NCI-H526 treated with DMSO at 0.1 percent for 48 hours (cell line): Measurements from ENCODE around the gene SGIP1.
"Not testable (repeated sequence)": the region's sequence is repeated elsewhere in the genome, so short reads cannot be mapped to it uniquely, and the experiment has no call there.

Experiments used
- DNase-seq: peaks from one replicate; lab custom pipeline; 2025; lab: John Stamatoyannopoulos, UW

Gene SGIP1

DNA sequence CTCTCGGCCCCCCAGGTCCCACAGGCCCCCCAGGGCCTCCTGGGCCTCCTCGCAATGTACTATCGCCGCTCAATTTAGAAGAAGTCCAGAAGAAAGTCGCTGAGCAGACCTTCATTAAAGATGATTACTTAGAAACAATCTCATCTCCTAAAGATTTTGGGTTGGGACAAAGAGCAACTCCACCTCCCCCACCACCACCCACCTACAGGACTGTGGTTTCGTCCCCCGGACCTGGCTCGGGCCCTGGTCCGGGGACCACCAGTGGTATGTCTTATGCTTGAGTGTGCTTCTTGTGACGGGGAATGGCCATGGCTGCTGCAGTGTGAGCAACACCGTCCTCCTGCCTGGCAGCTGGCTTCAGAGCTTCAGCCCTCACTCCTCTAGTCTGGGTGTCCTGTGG is 148.2 kb downstream of the SGIP1 start:
- no peak for DNase-seq

DNA sequence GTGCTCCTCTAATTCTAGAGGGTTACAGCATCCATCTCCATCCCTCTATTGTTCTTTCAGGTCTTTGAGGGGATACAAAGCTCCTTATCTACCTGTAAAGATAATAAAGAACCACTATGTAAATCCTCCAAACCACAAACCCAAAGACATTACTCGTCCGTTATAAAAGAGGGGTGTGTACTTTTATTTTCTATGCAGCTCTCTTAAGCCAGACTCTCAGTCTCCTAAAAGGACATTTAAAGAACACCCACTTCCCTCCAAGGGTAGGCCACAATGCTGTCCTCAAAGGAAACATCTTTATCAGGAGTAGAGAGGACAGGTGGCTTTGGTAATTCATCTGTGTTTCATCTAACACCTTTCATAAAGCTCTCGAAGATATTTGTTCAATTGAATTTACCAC is 150.4 kb downstream of the SGIP1 start:
- peak; percentile 93 for DNase-seq

DNA sequence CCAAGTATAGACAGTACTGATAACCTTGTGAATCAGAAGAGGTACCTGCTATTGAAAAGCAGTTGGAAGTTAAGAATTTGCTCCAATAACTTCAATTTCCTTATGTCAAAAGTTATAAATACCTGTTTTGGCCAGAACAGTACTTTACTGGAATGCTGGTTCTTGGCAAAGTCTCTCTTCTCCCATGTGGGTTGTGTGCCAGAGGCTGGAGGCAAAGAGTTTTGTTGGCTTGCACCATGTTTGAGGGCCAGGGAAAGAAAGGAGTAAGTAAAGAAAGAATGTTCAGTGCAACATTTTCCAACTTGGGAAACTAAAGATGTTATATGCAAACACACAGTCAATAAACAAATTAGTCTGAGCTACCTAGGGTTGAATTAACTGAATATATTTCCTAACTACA is 151.3 kb downstream of the SGIP1 start:
- DNase-seq, result peak; percentile 91

DNA sequence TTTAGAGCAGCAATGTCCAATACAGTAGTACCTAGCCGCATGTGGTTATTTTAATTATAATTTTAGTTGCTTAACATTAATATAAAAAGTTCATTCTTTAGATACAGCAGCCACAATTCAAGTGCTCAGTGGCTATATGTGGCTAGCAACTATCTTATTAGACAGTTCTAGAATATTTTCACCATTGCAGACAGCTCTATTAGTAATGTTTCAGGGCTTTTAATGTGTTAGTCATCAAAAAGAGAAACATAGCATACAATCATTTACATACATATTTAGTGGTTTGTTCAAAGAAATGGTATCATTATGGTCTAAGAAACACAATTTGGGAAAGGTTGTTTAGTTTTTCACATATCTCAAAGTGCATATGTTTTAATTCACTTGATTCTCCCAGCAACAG is 151.7 kb downstream of the SGIP1 start:
- DNase-seq, result no peak

DNA sequence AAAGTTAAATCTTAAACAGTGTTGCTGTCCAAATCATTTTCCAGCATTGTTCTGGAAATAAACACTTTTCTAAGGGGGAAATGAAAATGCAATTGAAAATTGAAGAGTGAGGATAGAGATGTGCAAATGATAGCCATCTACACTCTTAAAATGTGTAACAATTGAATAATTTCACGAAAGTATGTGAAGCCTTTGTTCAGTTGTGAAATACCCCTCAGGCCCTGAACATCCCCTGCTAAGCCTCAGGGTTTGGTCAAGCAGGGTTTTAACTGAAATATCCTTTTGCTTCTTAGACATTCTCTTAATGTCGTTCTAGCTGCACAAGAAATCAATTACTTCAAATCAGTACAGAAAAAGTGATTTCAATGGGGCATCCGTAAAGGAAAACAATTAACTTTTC is 152.5 kb downstream of the SGIP1 start:
- DNase-seq, result no peak

DNA sequence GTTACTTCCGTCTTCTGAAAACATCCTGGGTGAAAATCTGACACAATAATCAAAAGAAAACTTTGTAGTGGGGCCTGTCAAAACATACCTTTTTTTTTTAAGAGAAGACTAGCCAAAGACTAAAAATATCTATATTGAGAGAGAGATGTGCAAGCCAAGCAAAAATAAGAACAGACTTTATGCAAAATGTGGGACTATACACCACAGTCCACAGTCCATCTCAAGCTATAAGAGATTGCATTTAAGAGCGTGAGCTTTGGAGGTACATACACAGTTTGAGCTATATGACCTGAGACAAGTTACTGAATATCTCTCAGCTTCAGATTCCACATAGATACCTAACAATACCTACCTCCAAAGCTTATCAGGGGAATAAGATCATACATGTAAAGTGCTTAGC is 153.4 kb downstream of the SGIP1 start:
- no peak for DNase-seq

DNA sequence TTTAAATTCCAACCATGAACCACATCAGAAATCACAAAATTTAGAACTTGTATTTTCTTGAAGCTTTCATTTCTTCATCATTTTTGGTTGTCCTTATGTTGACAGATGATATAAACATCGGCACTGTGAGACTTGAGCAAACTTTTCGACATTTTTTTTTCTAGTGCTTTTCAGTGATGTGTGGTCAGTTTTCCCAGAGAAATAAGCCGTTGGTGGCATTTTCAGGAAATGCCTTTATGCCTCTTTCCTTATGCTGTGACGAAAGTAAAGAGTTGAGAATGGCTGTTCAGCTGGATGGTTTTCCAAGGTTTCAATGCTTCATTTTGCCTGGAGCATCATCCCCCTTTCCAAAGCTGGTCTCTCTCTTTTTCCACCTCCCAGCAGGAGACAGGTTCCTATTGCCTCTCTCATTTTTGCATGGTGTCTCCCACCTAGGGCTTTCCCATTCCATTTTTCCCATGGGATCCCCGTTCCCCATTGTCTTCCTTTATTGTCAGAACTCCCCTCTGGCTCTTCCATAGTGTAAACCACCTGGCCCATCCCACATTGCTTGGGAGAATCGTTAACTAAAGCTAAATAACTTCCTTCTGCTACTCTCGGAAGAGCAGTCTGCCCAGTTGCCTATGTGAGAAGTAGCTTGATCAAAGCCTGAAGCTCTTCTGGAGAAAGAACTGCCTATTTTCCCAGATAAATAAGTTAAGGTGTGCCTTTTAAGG is 156.9 kb downstream of the SGIP1 start:
- peak; percentile 83 for DNase-seq

DNA sequence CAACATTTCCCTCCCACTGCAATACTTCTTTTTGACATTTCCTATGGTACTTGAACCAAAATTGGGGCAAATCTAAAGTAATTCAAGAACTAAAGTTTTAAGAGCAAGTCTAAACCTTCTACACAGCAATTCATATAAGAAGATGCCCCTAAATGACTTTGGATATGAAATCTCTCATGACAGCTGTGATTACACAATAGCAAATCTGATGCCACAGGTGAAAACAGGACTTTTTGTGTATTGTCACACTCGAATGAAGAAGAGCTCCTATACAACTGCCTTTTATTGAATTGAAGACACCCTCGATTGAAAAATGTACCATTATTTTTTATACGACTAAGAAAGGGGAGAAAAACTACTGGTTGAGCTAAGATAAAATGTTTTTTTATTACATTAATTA is 158.7 kb downstream of the SGIP1 start:
- DNase-seq, result no peak

DNA sequence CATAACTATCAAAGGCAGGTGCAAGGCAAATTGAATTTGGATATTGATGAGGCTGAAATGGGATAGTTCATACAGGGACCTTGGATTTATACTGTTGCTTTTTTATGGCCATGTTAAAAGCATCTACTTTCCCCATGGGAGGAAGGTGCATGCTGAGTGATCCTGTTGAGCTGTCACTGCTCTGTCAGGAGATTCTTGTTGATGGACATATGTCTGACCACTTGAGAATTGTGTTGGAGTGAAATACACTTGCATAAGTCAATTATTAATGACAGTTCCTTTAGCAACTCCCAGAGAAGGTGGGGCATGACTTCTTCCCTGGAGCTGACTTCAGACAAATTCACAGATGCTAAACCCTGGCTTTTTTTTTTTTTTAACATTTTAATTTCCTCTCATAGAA is 159.9 kb downstream of the SGIP1 start:
- DNase-seq, result peak; percentile 99

DNA sequence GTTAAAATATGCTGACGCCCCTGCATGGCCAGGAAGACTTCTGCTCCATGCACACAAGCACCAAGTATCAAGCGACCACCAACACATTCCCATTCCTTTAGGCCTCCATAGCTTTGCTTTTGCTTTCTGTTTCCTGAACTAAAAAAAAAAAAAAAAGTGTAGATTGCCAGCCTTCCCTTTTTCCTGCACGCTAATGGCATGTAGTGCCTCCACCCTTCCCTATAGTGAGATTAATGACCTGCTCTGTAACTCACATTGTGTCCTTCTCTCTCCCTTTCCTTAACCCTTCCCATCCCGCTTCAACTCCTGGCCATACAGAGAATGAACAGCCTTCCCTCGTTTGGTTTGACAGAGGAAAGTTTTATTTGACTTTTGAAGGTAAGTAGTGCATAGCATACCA is 161.2 kb downstream of the SGIP1 start:
- DNase-seq, result peak; percentile 53

DNA sequence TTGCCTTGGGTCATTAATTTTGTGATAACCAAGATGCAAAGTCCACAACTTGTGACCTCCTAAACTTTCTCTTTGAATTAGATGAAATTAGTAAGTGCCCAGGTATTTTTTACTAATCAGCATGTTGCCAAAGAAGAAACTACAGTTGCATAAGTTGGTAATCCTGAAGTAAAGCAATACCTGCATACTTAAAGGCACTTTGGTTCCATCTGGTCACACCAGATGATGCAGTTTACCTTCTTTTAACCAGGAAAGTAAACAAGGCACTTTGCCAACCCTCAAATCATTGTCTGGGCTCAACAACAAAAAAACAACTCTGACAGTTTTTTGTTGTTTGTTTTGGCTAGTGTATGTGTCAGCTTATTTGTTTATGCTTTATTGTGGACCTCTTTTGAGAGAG is 162.8 kb downstream of the SGIP1 start:
- no peak for DNase-seq

DNA sequence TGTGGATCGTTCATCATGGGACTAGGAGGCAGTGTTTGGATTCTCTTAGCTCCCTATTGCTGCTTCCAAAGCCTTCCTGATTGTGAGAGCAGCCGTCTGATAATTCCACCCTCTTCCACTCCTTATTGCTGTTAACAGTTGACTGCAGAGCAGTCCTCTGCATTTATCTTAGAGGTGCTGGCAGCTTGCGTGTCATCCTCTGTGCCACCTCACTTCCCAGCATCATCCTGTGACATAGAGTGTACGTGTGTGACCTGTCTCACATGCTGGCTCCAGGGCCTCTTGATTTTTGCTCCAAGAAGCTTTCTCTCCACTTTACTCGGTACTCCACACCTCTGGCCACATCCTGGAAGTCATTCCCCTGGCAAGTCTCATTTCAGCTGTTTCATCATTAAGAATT is 165.3 kb downstream of the SGIP1 start:
- DNase-seq, result no peak

DNA sequence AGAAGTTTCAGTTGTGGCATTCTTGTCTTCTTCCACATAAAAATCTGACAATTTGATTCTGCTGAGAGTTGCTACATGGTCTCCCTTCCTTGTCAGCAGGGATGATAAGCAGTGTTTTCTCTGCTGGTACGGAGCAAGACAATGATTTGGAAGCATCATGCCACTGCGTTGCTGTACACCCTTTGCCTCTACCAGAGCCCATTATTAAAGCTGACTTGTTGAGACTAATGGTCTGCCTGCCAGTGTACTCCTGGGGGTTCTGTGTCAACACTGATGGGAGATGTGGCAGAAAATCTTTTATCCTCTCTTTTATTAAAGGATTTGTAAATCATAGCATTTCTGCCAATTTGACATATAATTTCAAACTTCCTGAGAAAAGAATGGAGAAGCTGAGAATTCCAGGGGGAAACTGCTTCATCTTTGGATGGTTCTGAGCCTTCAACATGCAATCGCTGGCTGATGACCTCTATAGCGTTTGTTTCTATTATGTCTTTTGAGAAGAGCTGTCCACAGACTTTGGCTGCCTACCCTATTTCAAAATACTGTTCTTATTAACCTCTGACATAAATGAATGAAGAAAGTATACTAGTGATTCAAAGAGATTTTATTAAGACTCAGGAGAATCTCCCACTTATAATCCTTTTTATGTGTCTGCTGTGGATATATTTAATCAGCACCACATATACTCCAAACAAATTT is 170.4 kb downstream of the SGIP1 start:
- no peak for DNase-seq

DNA sequence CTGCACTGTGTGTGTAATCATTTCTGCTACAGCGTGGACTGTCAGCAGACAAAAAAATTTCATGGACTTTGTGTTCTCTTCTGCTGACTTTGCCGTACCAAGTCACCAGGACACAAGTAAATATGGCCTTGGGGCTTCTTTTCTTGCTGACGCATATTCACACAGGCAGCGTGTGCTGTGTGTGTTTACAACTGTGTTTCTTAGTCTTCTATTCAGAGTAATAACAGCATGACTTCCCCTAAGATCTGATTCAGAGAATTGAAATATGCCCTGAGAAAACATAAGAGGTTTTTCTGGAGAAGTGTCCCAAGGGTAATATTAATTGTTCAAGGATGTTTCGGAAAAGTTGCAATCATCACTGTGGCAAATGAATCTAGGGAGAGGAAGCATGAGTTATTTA is 171.2 kb downstream of the SGIP1 start:
- DNase-seq, result no peak

DNA sequence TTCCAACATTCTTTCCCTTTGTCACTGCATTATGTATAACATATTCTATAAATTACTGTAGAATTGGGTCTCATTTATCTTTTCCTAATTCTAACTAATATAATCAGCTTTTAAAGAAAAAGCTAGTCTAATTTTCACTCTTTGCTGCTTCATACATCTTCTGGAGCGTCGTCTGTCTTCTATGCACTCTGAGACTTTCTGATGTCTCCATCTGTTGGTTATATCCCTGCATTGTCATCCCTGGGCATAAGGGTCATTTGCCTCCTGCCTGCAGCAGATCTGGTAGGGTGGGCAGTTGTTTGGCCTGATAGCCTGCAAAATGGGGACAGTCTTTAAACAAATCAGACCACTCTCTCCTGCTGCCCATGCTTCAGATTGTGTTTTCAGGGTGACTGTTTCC is 177.5 kb downstream of the SGIP1 start:
- peak; percentile 60 for DNase-seq

DNA sequence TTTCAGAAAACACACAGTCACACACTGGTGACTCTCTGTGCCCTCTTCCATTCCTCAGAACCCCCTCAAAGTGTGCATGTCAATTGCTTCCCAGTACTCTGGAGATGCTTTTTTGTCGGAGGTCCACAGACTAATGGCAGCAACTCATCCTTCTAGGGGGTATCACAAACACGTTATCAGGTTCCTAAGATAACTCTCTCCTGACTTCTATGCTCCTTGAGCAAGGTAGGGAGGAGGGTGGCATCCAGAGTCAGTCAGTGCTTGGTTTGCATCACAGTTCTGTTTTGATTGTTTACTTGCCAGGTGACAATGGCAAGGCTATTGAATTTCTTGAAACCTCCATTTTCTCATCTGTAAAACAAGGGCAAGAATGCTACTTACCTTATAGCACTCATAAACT is 178.9 kb downstream of the SGIP1 start:
- DNase-seq, result no peak

DNA sequence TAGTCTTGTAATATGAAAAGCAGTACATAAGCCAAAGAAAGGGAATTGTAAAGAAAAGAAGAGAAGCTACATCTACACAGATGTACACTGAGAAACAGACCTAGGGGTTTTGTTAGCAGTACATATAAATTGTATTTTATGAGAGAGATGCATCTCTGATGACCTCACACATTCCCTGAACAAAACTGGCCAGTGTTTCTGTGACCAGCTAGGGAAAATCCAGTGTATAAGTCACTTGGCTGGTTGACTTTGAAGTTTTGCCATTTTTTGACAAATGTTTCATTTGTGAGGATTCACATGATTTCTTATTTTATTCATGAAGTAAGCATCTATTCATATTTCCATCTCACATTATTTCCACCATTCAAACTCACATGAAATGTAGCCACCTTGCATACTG is 190.0 kb downstream of the SGIP1 start:
- no peak for DNase-seq

DNA sequence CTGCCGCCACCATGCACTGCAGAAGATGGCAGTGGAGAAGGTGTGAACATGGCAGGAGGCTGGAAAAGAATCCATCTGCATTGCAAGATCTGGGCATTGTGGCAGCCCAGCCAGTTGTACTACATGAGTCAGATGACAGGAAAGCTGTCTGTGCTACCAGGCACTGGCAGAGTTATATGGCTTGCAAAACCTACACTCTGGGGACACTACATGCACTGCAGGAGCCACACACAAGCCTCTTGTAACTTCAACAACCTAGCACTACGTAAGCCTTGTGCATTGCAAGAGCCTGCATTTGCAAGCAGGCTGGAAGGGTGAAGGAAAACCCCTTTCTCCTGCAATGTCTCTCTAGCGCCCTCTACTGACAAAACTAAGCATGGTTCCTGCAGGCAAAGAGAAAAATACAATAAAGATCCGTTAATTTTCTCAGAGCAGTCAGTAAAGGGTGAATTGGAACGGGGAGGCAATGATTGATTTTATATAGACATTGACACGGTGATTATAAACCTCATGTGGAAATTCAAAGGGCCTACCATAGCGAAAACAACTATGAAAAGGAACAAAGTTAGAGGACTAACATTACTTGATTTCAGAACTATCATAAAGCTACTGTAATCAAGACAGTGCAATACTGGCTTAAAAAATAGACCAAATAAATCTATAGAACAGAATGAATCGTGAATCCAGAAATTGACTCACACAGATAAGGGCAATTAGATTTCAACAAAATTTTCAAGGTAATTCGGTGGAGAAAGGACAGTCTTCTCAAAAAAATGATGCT is 192.1 kb downstream of the SGIP1 start:
- peak; percentile 59 for DNase-seq

DNA sequence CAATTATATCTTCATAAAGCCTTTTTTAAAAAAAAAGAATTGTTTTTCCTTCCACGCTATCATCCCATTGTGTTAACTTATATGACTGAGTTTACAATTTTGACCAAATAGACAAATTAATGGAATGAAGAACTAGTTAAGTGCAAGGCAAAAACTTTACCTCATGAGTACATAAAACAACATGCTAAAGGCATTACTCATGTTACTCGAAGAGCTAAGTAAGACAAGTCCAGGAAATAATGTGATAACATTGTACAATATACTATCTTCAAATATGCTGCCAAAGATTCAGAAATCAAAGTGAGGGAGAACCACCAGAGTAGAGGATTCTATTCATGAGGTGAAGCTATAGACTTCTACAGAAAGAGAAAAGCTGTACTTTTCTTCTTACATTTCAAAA is 194.1 kb downstream of the SGIP1 start:
- no peak for DNase-seq

DNA sequence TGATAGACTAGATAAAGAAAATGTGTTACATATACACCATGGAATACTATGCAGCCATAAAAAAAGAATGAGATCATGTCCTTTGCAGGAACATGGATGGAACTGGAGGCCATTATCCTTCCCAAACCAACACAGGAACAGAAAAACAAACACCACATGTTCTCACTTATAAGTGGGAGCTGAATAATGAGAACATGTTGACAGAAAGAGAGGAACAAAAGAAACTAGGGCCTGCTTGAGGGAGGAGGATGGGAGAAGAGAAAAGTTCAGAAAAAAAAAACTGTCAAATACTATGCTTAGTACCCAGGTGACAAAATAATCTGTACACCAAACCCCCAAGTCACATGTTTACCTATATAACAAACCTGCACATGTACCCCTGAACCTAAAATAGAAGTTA is 194.8 kb downstream of the SGIP1 start:
- not testable (repeated sequence) for DNase-seq

DNA sequence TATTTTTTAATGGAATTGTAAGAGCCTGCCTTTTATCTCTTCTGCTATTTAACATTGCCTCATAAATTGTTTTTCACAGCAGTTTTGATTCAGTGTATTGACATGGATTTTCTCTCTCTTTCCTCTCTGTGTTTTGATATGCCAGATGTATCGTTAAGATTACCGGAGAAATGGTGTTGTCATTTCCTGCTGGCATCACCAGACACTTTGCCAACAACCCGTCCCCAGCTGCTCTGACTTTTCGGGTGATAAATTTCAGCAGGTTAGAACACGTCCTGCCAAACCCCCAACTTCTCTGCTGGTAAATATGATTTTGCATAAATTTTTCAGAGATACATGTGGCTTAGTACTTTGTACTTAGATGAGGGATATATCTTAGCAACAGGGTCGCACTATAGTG is 195.2 kb downstream of the SGIP1 start:
- DNase-seq, result peak; percentile 75

DNA sequence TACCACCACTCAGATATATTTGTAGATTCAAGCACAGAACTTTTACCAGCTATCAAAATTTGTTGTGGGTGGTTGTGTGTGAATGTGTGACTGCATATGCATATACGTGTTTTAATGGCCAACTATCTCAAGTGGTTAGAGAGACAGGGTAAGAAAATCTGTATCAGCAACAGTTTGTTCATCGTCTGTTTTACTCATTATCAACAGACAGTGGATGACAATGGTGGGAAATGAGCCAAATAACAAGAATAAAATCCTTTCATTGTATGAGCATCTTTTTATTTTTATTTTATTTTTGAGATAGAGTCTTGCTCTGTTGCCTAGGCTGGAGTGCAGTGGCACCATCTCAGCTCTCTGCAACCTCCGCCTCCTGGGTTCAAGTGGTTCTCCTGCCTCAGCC is 195.6 kb downstream of the SGIP1 start:
- DNase-seq, result no peak

DNA sequence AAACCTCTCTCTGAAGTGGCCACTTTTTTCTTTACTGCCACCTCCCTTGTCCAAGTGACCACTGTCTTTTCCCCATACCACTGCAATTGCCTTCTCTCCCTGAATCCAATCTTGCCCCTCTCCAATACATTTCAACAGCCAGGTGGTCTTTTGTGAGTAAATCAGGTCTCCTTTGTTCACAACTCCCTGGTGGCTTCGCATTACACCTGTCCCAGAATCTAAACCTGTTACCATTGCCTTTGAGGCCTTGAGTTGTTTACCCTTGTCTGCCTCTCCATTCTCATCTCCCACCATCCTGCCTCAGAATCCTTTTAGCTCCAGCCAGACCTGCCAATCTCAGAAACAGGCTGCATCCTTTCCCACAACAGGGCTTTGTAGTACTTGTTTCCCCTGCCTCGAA is 196.5 kb downstream of the SGIP1 start:
- no peak for DNase-seq
